Ishikawa (cell line): Measurements from ENCODE around the gene TP73.

Experiments
- CEBPB ChIP-seq: IDR thresholded peaks from 2 replicates; pipeline ENCODE4 v1.6.1; 2012
- CREB1 ChIP-seq: IDR thresholded peaks from 2 replicates; pipeline ENCODE4 v1.6.1; 2012; ENCODE audit warnings: low read depth
- EGR1 ChIP-seq: IDR thresholded peaks from 2 replicates; pipeline ENCODE4 v1.6.1; 2012
- EP300 ChIP-seq: IDR thresholded peaks from 2 replicates; pipeline ENCODE4 v1.6.1; 2012; ENCODE audit warnings: borderline replicate concordance
- FOXM1 ChIP-seq: IDR thresholded peaks from 2 replicates; pipeline ENCODE4 v1.6.1; 2012; ENCODE audit warnings: low read depth, borderline replicate concordance
- MAX ChIP-seq: IDR thresholded peaks from 2 replicates; pipeline ENCODE4 v1.6.1; 2012
- NFIC ChIP-seq: IDR thresholded peaks from 2 replicates; pipeline ENCODE4 v1.6.1; 2012
- RAD21 ChIP-seq: IDR thresholded peaks from 2 replicates; pipeline ENCODE4 v1.6.1; 2012; ENCODE audit warnings: low read depth
- REST ChIP-seq: IDR thresholded peaks from 2 replicates; pipeline ENCODE4 v1.6.1; 2012; ENCODE audit warnings: low read depth, mild to moderate bottlenecking
- TAF1 ChIP-seq: IDR thresholded peaks from 2 replicates; pipeline ENCODE4 v1.6.1; 2012; ENCODE audit warnings: low read depth, mild to moderate bottlenecking
- TCF12 ChIP-seq: IDR thresholded peaks from 2 replicates; pipeline ENCODE4 v1.6.1; 2012; ENCODE audit warnings: low read depth
- TEAD4 ChIP-seq: IDR thresholded peaks from 2 replicates; pipeline ENCODE4 v1.6.1; 2012
- USF1 ChIP-seq: IDR thresholded peaks from 2 replicates; pipeline ENCODE4 v1.6.1; 2012
- YY1 ChIP-seq: IDR thresholded peaks from 2 replicates; pipeline ENCODE4 v1.6.1; 2012; ENCODE audit warnings: low read depth
- ZBTB7A ChIP-seq: IDR thresholded peaks from 2 replicates; pipeline ENCODE4 v1.6.1; 2012; ENCODE audit warnings: low read depth

Gene TP73

GRCh38 chr1:3654549-3655281 is 2.4 kb downstream of the TP73 start:
- TF ChIP-seq TCF12 (no peak), REST (no peak), NFIC (no peak), CREB1 (no peak), EGR1 (no peak), CEBPB (no peak), FOXM1 (no peak), EP300 (no peak), MAX (no peak), USF1 (no peak), RAD21 (no peak), TAF1 (no peak), TEAD4 (no peak), ZBTB7A (no peak), YY1 (no peak)

- no peak for TF ChIP-seq FOXM1
- TF ChIP-seq EP300: no peak
- TF ChIP-seq ZBTB7A: no peak
- TF ChIP-seq CREB1: no peak
- TF ChIP-seq MAX: no peak
- TF ChIP-seq NFIC: no peak
- TF ChIP-seq YY1: no peak
- TF ChIP-seq TAF1: no peak
- no peak for TF ChIP-seq REST
- no peak for TF ChIP-seq USF1
- no peak for TF ChIP-seq TCF12
- no peak for TF ChIP-seq EGR1
- no peak for TF ChIP-seq CEBPB
- TF ChIP-seq TEAD4: no peak
- TF ChIP-seq RAD21: no peak
Measured at GRCh38 chr1:3656450-3657095, 4.3 kb downstream of the TP73 start.

GRCh38 chr1:3657096-3657475 is 4.8 kb downstream of the TP73 start:
- no peak for TF ChIP-seq NFIC
- no peak for TF ChIP-seq RAD21
- no peak for TF ChIP-seq ZBTB7A
- TF ChIP-seq YY1: no peak
- TF ChIP-seq REST: no peak
- no peak for TF ChIP-seq TEAD4

GRCh38 chr1:3657578-3658230 is 5.4 kb downstream of the TP73 start:
- TF ChIP-seq FOXM1 (no peak), REST (no peak), TAF1 (no peak), EGR1 (no peak), TEAD4 (no peak), NFIC (no peak), USF1 (no peak), MAX (no peak), EP300 (no peak), RAD21 (no peak), YY1 (no peak)
